Activated naive CD4-positive, alpha-beta T cell treated with anti-CD3 and anti-CD28 coated beads for 36 hours (primary cell): ENCODE results near the gene SKAP1. TPM values are rescaled to one million over a fixed set of nuclear protein-coding genes. Genes with fewer than 3 reads are reported as not detected.

Experiments
- CTCF ChIA-PET: fragments of 350-600 bp; sonication (Branson Sonifier 250); formaldehyde crosslinking; loops from one replicate; lab custom pipeline; 2021; ENCODE audit warnings: antibody characterized with exemption; lab: Charles Lee
- DNase-seq: peaks from one replicate; pipeline ENCODE4 v3.0.0-alpha.2; 2020
- H3K27ac Mint-ChIP-seq: one replicate; pipeline ENCODE4 v1.8.0; 2021; ENCODE audit warnings: mild to moderate bottlenecking, mixed read lengths
- H3K27me3 Mint-ChIP-seq: one replicate; pipeline ENCODE4 v1.8.0; 2021; ENCODE audit warnings: low read depth, mixed read lengths
- H3K36me3 Mint-ChIP-seq: one replicate; pipeline ENCODE4 v1.8.0; 2021; ENCODE audit warnings: low read depth, mixed read lengths
- H3K4me1 Mint-ChIP-seq: one replicate; pipeline ENCODE4 v1.8.0; 2021; ENCODE audit warnings: low read depth, mixed read lengths
- H3K4me3 Mint-ChIP-seq: one replicate; pipeline ENCODE4 v1.8.0; 2021; ENCODE audit warnings: mild to moderate bottlenecking, moderate library complexity, mixed read lengths
- H3K9me3 Mint-ChIP-seq: one replicate; pipeline ENCODE4 v1.8.0; 2021; ENCODE audit warnings: mixed read lengths
- intact Hi-C: fragments of 100-400 bp; cut with micrococcal nuclease; formaldehyde crosslinking; loops from one replicate; pipeline ENCODE4 v1.15.1; 2023
- total RNA-seq, 2 experiments: library from RNA; stranded (reverse); gene quantifications; one replicate each; pipeline ENCODE4 v1.2.3, GENCODE V29; 2021

Gene SKAP1
- total RNA-seq, 2 experiments from 2014 or later: 60.3 to 60.5 TPM

DNA sequence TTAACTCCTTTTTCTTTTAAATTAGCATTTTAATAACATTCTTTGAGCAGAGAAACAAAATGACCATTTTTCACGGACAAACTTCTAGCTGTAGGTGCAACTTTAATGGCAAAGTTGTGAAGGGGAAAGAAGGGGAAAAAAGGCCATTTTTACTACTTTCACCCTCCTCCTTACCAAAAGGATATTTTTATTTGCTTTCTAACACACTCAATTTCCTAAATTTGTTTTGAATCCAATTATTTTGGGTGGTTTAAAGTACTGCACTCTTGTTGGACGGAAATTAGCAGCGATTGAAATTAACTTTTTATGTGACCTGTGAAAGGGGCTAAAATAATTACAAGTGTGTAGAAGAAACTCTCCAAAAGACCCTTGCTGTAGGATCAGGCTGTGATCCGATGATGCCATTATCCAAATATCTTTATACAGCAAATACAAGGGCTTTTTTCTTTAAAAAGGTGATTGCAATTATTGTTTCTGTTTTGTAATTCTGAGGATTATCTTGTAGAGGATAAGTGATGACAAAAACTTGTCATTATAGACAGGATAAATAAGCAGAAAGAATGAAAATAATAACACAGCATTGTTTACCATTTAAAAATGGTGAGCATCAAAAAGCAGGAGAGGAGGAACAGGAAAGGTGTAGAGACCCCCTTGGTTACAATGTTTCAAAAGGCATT is 280.1 kb downstream of the SKAP1 start:
- no peaks in the 10 kb centered on the region for H3K9me3 Mint-ChIP-seq
- no peak for DNase-seq
- H3K4me3 Mint-ChIP-seq: no peak overlapping the region
- no peaks in the 10 kb centered on the region for H3K27me3 Mint-ChIP-seq
- intact Hi-C loops: no loop called here
- H3K27ac Mint-ChIP-seq: no peak overlapping the region
- peaks cover 4% of the 10 kb centered on the region for H3K4me1 Mint-ChIP-seq
- CTCF ChIA-PET: interaction anchor here (1.0 to 1.1 kb wide), 2 partner anchors 8 to 24 kb away, joined by 3 read pairs; no protein-coding TSS in a partner anchor
- no peaks in the 10 kb centered on the region for H3K36me3 Mint-ChIP-seq

DNA sequence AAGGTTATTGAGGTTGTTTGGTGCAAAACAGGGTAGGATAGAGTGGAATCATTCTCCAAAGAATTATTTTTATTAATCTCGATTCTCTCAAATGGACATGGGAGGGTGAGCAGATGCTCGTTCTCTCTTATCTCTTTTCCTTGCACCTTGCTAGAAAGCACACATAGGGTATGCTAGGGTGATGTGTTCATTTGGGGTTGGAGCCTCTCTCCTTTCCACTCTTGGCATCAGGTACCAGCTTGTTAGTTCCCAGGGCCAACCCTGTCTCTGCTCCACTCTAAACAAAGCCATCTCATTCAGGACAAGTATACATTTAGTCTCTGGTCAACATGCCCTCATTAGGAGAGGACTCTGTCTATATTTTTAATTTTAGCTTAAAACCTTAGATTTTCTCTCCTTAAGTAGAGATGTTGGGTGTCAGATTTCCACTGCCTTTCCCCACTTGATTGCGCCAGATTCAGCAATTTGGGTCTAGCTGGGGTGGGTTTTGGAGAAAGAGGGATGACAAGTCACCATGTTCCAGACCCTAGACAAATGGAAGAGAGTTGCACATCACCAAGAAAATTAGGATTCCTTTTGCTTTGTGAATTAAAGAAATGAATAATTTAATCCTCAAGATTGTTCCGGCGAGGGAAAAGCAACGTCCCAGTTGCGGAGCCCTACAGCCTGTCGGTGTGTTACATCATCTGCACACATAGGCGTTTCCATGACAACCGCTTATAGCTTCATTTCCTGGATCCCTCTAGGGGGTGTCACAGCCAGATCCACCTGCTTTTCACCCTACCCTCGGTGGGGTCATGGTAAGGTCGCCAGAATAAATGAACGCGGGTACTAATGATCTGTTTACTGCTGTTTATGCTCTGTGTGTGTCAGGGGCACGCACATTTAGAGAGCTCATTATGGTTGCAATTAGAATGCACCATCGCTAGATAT is 280.9 kb downstream of the SKAP1 start:
- Mint-ChIP-seq H3K27ac (no peak overlapping the region), H3K4me1 (peaks cover 4% of the 10 kb centered on the region), H3K36me3 (no peaks in the 10 kb centered on the region), H3K27me3 (no peaks in the 10 kb centered on the region), H3K4me3 (no peak overlapping the region), H3K9me3 (no peaks in the 10 kb centered on the region)
- CTCF ChIA-PET: interaction anchor here (1.0 to 1.1 kb wide), 2 partner anchors 8 to 24 kb away, joined by 3 read pairs; no protein-coding TSS in a partner anchor
- DNase-seq: no peak
- intact Hi-C loops: no loop called here

DNA sequence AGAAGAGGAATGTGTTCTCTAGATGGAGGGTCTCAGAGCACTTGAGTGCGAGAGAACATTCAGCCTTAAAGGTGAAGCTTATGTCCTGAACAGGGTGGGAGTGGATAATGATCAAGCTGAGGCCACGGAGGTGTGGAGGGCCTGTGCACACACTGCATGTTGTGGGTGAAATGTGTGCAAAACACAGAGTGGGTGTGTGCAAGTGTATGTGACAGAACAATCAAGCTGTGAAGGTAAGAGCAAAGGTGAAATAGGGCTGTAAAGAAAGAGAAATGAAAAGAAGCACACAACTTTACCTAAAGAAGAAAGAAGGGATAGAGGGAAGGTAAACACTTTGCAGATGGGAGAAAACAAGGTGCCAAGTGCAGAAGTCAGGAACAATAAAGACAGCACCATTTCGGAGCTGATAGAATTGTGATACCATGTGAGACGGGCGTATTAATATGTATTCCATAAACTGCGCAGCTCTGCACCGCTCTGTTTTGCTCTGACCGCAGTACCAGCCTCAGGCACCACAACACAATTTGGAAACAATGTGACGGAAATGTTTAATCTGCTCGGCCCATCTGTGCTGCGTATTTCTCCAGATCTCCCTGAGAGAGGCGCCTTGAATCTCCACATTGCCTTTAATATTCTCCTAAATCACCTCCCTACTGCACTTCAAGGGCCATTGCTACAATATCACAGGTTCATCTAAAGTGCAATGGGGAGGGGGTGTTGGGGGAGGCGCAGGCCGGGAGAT is 281.8 kb downstream of the SKAP1 start:
- Mint-ChIP-seq H3K27me3 (no peaks in the 10 kb centered on the region), H3K27ac (no peak overlapping the region), H3K4me3 (no peak overlapping the region), H3K9me3 (no peaks in the 10 kb centered on the region), H3K4me1 (peaks cover 4% of the 10 kb centered on the region), H3K36me3 (no peaks in the 10 kb centered on the region)
- intact Hi-C loops: no loop called here
- DNase-seq: no peak
- CTCF ChIA-PET: interaction anchor here (0.9 to 1.2 kb wide), 2 partner anchors 445 to 531 kb away, joined by 4 to 5 read pairs; partner anchors contain the start of gene HOXB5

DNA sequence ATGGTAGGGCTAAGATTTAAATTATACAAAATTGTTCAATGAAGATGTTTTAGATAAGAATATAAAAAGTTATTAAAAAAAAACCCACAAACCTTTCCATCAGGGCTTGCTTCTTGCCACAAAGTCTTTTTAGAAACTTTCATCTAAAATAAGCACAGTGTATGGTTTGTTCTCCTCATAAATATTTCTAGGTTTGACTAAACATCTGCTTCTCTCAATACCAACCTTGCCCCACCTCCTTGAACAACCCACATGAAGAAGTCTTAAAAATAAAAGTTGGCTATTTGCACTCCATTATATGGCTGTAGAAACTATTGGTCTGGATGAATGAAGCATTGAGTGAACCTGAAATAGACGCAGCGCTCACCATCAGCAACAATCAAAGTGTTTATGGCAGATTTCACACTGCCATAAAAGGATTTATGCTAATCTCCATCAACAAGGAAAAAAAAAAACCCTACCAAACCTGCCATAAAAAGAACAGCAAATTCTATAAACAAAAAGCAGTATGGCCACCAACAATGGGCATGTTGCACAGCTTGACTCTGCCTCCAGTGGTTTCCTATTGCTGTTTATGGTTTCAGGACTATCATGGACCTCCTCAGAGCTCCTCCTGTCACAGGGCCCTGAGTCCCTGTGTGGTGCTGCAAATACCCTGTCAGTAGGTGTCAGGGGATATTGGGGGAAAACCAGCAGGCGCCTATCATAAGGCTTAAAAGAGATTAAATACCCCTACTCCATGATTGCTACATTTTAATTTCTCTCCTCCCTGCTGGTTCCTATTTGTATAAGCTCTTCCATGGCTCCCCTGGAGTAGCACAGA is 284.8 kb downstream of the SKAP1 start:
- Mint-ChIP-seq H3K27ac (no peak overlapping the region), H3K27me3 (no peaks in the 10 kb centered on the region), H3K4me3 (no peak overlapping the region), H3K9me3 (no peaks in the 10 kb centered on the region), H3K36me3 (peaks cover 2% of the 10 kb centered on the region), H3K4me1 (peaks cover 11% of the 10 kb centered on the region)
- CTCF ChIA-PET: interaction anchor here (2.0 kb wide), 1 partner anchor 10 kb away, joined by 4 read pairs; no protein-coding TSS in a partner anchor
- intact Hi-C loops: no loop called here
- no peak for DNase-seq

DNA sequence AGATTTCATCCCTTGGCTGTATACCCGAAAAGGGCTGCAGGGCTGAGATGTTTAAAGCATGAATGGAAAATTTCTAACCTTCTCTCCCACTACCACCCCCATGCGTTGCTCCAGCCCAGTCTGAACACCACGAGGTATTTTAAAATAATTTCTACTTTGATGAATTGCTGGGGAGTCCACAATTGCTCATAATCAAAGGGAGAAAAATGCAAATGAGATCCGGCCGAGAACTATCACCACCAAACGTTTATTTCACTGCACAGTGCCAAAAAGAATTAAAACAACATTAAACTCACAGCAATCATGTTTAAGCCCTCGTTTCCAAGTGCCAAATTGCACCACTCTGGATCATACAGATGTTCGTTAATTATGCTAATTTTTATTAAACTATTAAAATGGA is 285.8 kb downstream of the SKAP1 start:
- H3K9me3 Mint-ChIP-seq: no peaks in the 10 kb centered on the region
- no peaks in the 10 kb centered on the region for H3K27me3 Mint-ChIP-seq
- peaks cover 7% of the 10 kb centered on the region for H3K36me3 Mint-ChIP-seq
- no peak for DNase-seq
- CTCF ChIA-PET: interaction anchor here (0.6 to 2.0 kb wide), 3 partner anchors 9 to 69 kb away, joined by 3 to 4 read pairs (median 3); no protein-coding TSS in a partner anchor
- peaks cover 17% of the 10 kb centered on the region for H3K4me1 Mint-ChIP-seq
- no peak overlapping the region for H3K27ac Mint-ChIP-seq
- intact Hi-C loops: no loop called here
- no peak overlapping the region for H3K4me3 Mint-ChIP-seq

DNA sequence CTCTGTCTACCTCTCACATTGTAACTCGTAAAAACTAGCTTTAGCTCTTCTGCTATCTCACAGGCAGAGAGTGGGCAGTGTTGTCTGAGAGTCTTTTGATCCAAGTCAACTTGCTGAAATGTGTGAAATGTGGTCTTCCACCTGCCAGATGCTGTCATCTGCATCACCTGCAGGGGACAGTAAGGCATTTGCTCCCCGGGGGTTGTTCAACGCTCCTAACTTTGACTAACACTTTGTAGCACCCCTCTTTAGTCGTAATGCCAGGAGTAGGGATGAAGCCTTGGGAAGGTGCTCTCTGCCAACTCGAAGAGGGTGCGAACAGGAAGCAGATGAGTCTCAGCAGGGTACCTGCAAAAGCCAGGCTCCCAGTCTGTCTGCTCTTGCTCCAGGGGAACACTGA is 286.4 kb downstream of the SKAP1 start:
- no peak for DNase-seq
- Mint-ChIP-seq H3K9me3 (no peaks in the 10 kb centered on the region), H3K27ac (no peak overlapping the region), H3K36me3 (peaks cover 7% of the 10 kb centered on the region), H3K27me3 (no peaks in the 10 kb centered on the region), H3K4me3 (no peak overlapping the region), H3K4me1 (peaks cover 17% of the 10 kb centered on the region)
- intact Hi-C loops: no loop called here
- CTCF ChIA-PET: interaction anchor here (0.7 to 2.0 kb wide), 3 partner anchors 8 to 449 kb away, joined by 3 to 4 read pairs (median 3); no protein-coding TSS in a partner anchor

DNA sequence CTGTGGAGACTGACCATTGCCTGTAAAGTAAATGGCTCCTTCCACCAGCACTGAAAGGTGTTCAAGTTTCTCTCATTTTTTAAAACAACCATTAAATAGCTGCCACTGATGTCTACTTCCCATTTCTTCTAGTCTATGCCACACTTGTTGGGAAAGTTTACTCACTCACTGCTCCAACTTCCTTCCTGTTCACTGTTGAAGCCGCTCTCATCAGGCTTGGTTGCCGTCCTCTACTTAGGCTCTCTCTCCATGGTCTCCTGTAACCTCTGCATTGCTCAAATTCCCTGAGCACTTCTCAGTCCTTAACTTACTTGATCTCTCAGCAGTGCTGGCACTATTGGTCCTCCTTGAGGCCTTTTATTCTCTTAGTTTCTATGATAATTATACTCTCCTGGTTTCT is 290.1 kb downstream of the SKAP1 start:
- peaks cover 12% of the 10 kb centered on the region for H3K36me3 Mint-ChIP-seq
- no peak overlapping the region for H3K4me3 Mint-ChIP-seq
- CTCF ChIA-PET: interaction anchor here (1.6 kb wide), 1 partner anchor 11 kb away, joined by 5 read pairs; no protein-coding TSS in a partner anchor
- peak overlapping the region; percentile 76 for H3K27ac Mint-ChIP-seq
- DNase-seq: no peak
- H3K9me3 Mint-ChIP-seq: no peaks in the 10 kb centered on the region
- no peaks in the 10 kb centered on the region for H3K27me3 Mint-ChIP-seq
- peaks cover 14% of the 10 kb centered on the region for H3K4me1 Mint-ChIP-seq
- intact Hi-C loops: no loop called here

DNA sequence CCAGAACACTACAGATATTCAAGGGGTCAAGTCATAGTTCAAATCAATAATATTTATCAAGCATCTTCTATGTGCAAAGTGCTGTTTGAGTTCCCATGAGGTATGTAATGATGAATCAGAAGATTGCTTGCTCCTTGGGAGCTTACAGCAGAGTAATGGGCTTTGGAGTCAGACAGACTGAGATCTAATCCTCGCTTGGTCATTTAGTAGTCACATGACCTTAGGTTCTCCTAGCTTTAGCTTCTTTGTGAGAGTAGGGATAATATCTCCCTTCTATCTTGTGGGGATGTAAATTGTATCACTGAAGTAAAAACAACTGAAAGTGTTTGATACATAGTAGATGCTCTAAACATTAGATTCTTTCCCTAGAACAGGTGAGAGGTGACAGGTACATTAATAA is 292.4 kb downstream of the SKAP1 start:
- H3K27me3 Mint-ChIP-seq: no peaks in the 10 kb centered on the region
- CTCF ChIA-PET: interaction anchor here (0.6 kb wide), 2 partner anchors 164 to 597 kb away, joined by 3 read pairs; no protein-coding TSS in a partner anchor
- H3K4me1 Mint-ChIP-seq: peaks cover 14% of the 10 kb centered on the region
- intact Hi-C loops: no loop called here
- DNase-seq: no peak
- no peak overlapping the region for H3K4me3 Mint-ChIP-seq
- no peaks in the 10 kb centered on the region for H3K9me3 Mint-ChIP-seq
- H3K36me3 Mint-ChIP-seq: peaks cover 12% of the 10 kb centered on the region
- H3K27ac Mint-ChIP-seq: no peak overlapping the region

DNA sequence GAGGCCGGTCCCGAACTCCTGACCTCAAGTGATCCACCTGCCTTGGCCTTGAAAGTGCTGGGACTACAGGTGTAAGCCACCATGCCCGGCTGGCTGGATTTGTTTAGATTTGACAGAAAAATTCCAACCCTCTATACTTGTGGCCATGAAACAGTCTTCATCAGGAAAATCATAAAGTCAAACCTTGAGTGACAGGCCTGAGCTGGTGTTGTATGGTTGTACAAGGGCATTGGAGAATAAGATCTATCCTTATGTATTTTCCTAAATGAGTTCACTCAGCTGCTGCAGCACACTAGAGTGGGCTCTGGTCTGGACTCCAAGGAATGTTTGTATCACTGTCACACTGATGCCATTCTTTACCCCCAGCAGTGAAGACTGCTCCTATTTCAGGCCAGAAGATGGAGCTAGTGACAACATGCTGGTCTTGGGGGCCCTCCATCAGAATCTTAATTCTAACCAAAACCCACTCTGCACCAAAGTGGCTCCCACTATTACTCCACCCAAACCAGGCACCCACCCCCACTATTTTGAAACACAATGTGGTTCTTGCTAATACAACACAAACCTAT is 295.0 kb downstream of the SKAP1 start:
- Mint-ChIP-seq H3K9me3 (no peaks in the 10 kb centered on the region), H3K27me3 (no peaks in the 10 kb centered on the region), H3K27ac (no peak overlapping the region), H3K36me3 (peaks cover 9% of the 10 kb centered on the region), H3K4me1 (peaks cover 5% of the 10 kb centered on the region), H3K4me3 (no peak overlapping the region)
- intact Hi-C loops: loop anchor here (2.0 kb wide), 1 partner anchor 458 kb away; the partner anchor contains the start of gene HOXB5
- CTCF ChIA-PET: interaction anchor here (0.9 to 2.1 kb wide), 8 partner anchors 9 to 116 kb away, joined by 3 to 12 read pairs (median 4); no protein-coding TSS in a partner anchor
- DNase-seq: no peak

DNA sequence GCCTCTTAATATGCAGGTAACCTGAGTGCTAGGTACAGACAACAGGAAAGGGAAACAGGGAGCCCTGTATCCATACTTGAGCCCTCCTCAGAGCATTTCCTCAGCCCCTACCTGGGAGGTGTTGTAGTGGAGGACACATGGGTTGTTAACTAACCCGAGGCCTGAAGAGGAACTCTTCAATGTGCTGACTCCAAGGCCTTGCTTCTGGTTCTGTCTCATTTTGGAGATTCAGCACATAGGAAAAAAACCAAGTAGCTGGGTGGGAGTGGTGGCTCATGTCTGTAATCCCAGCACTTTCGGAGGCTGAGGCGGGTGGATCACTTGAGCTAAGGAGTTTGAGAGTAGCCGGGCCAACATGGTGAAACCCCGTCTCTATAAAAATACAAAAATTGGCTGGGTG is 297.6 kb downstream of the SKAP1 start:
- H3K36me3 Mint-ChIP-seq: peaks cover 2% of the 10 kb centered on the region
- H3K27me3 Mint-ChIP-seq: no peaks in the 10 kb centered on the region
- H3K4me1 Mint-ChIP-seq: no peaks in the 10 kb centered on the region
- H3K27ac Mint-ChIP-seq: no peak overlapping the region
- intact Hi-C loops: no loop called here
- no peak for DNase-seq
- CTCF ChIA-PET: interaction anchor here (0.7 to 6.4 kb wide), 8 partner anchors 15 to 508 kb away, joined by 3 to 60 read pairs (median 4); partner anchors contain the start of gene HOXB5
- H3K9me3 Mint-ChIP-seq: no peaks in the 10 kb centered on the region
- no peak overlapping the region for H3K4me3 Mint-ChIP-seq
